HL-60 (cell line): ENCODE data around the gene SHROOM1.

Source experiments
- DNase-seq, 2 experiments: peaks; one replicate each; pipeline ENCODE4 v3.0.0-alpha.2; 2010 to 2020; ENCODE audit warnings: low read depth in 1 of 2, low spot score in 1 of 2
- H3K27ac ChIP-seq: fragments of 250-450 bp; sonication (Bioruptor Pico); replicated peaks from 2 replicates; pipeline ENCODE4 v1.5.1; 2020; ENCODE audit warnings: mild to moderate bottlenecking, moderate library complexity
- H3K27me3 ChIP-seq: fragments of 250-450 bp; sonication (Bioruptor Pico); 2 replicates; pipeline ENCODE4 v1.5.1; 2021; ENCODE audit warnings: mild to moderate bottlenecking, moderate library complexity; ENCODE audit not compliant: insufficient read depth, poor library complexity, severe bottlenecking
- H3K4me3 ChIP-seq: replicated peaks from 2 replicates; pipeline ENCODE4 v1.5.1; 2011; ENCODE audit warnings: mild to moderate bottlenecking, control low read depth, low read length; ENCODE audit not compliant: insufficient read depth
- GABPA ChIP-seq: IDR thresholded peaks from 2 replicates; pipeline ENCODE4 v1.6.1; 2012; ENCODE audit warnings: low read depth
- POLR2AphosphoS5 ChIP-seq: IDR thresholded peaks from 2 replicates; pipeline ENCODE4 v1.6.1; 2012; ENCODE audit warnings: low read depth
- SPI1 ChIP-seq: IDR thresholded peaks from 2 replicates; pipeline ENCODE4 v1.6.1; 2012; ENCODE audit warnings: low read depth, mild to moderate bottlenecking, borderline replicate concordance
- TF ChIP-seq, protein P1 (sequence below): IDR thresholded peaks from 2 replicates; pipeline ENCODE4 v1.6.1; 2012; ENCODE audit warnings: low read depth; ENCODE audit not compliant: insufficient replicate concordance
- TF ChIP-seq, protein P2 (sequence below): IDR thresholded peaks from one replicate; pipeline ENCODE4 v1.5.1; 2011; ENCODE audit warnings: low read length, control low read depth, inconsistent platforms; ENCODE audit not compliant: insufficient read depth

Gene SHROOM1

DNA sequence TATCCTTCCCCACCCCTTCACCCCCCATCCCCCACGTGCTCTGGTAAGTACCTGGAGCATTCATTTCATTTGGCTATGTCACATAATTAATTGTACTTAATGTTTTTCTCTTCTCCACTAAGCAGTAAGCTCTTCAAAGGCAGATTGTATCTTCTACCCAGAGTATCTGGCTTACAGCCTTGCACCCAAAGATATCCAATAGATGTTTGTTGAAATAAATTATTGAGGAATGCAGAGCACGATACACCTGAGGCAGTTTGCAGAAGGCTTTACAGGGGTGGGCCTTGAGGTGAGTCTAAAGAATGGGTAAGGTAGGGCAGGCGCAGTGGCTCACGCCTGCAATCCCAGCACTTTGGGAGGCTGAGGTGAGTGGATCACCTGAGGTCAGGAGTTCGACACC, 19.8 kb downstream of the SHROOM1 start:
- DNase-seq, result no peak
- H3K4me3 ChIP-seq, result no peak overlapping the region
- H3K27me3 ChIP-seq, result peaks cover 2% of the 10 kb centered on the region
- TF ChIP-seq POLR2AphosphoS5, result no peak
- no peak for TF ChIP-seq GABPA
- TF ChIP-seq, protein P1, sequence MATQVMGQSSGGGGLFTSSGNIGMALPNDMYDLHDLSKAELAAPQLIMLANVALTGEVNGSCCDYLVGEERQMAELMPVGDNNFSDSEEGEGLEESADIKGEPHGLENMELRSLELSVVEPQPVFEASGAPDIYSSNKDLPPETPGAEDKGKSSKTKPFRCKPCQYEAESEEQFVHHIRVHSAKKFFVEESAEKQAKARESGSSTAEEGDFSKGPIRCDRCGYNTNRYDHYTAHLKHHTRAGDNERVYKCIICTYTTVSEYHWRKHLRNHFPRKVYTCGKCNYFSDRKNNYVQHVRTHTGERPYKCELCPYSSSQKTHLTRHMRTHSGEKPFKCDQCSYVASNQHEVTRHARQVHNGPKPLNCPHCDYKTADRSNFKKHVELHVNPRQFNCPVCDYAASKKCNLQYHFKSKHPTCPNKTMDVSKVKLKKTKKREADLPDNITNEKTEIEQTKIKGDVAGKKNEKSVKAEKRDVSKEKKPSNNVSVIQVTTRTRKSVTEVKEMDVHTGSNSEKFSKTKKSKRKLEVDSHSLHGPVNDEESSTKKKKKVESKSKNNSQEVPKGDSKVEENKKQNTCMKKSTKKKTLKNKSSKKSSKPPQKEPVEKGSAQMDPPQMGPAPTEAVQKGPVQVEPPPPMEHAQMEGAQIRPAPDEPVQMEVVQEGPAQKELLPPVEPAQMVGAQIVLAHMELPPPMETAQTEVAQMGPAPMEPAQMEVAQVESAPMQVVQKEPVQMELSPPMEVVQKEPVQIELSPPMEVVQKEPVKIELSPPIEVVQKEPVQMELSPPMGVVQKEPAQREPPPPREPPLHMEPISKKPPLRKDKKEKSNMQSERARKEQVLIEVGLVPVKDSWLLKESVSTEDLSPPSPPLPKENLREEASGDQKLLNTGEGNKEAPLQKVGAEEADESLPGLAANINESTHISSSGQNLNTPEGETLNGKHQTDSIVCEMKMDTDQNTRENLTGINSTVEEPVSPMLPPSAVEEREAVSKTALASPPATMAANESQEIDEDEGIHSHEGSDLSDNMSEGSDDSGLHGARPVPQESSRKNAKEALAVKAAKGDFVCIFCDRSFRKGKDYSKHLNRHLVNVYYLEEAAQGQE, result no peak
- no peak for TF ChIP-seq SPI1
- TF ChIP-seq, protein P2, sequence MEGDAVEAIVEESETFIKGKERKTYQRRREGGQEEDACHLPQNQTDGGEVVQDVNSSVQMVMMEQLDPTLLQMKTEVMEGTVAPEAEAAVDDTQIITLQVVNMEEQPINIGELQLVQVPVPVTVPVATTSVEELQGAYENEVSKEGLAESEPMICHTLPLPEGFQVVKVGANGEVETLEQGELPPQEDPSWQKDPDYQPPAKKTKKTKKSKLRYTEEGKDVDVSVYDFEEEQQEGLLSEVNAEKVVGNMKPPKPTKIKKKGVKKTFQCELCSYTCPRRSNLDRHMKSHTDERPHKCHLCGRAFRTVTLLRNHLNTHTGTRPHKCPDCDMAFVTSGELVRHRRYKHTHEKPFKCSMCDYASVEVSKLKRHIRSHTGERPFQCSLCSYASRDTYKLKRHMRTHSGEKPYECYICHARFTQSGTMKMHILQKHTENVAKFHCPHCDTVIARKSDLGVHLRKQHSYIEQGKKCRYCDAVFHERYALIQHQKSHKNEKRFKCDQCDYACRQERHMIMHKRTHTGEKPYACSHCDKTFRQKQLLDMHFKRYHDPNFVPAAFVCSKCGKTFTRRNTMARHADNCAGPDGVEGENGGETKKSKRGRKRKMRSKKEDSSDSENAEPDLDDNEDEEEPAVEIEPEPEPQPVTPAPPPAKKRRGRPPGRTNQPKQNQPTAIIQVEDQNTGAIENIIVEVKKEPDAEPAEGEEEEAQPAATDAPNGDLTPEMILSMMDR, result no peak
- no peak overlapping the region for H3K27ac ChIP-seq

DNA sequence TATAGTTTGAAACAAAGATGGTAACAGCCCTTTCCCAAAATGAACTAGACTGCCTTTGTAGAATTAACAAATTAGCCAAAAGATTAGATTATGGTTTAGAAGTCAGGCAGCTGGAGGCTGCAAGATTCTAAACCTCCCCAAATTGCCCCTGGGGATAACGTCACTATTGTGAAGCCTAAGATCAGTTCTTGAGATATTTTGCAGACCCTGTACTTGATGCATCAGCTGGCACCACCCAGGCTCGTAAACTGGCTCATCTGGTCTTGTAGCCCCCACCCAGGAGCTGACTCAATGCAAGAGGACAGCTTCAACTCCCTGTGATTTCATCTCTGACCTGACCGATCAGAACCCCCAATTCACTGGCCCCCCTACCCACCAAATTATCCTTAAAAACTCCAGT, 21.6 kb downstream of the SHROOM1 start:
- no peak for DNase-seq
- H3K27me3 ChIP-seq, result peaks cover 2% of the 10 kb centered on the region
- no peak overlapping the region for H3K27ac ChIP-seq
- no peak overlapping the region for H3K4me3 ChIP-seq
- TF ChIP-seq, protein P2, result no peak
- TF ChIP-seq, protein P1, result no peak
- TF ChIP-seq POLR2AphosphoS5 (no peak), SPI1 (no peak), GABPA (no peak)

DNA sequence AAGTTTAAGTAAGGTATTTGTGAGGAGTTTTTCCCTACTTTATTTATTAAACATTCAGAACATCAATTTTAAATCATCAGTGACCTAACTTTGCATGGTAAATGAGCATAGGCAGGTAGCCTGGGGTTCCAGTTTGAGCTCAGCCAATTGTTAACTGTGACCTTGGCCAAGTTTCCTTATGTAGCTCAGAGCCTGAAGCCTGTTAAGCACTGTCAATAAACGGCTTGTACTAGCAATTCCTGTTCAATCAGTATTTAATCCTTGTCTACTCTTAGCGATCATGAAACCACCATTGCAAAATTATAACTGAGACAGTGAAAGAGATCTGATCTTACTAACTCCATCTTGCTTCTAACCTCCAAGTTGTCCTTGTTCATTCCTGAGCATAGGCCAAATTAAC, 22.0 kb downstream of the SHROOM1 start:
- H3K4me3 ChIP-seq, result no peak overlapping the region
- no peak for TF ChIP-seq POLR2AphosphoS5
- TF ChIP-seq, protein P2, result no peak
- TF ChIP-seq SPI1, result no peak
- TF ChIP-seq, protein P1, result no peak
- no peak for TF ChIP-seq GABPA
- no peak overlapping the region for H3K27ac ChIP-seq
- no peak for DNase-seq
- H3K27me3 ChIP-seq, result peaks cover 2% of the 10 kb centered on the region
